ENCODE measurements around the gene PDLIM4.

The PDLIM4 gene

GRCh38 chr5:132277971-132278853 lies 20.7 kb downstream of the PDLIM4 start:
- H3K4me2 ChIP-seq (ENCODE audit: low read length, poor library complexity, severe bottlenecking), result no peak overlapping the region
- H2BK5ac ChIP-seq (ENCODE audit: low read depth, low read length, poor library complexity, severe bottlenecking), result no peak overlapping the region
- no peaks in the 10 kb centered on the region for H3K27me3 ChIP-seq (ENCODE audit: control insufficient read depth in 1 of 2, insufficient read depth in 1 of 2, low read length in 2 of 2)
- no peak for DNase-seq
- no peak overlapping the region for H2BK12ac ChIP-seq (ENCODE audit: low read length in 2 of 2)
- 97% methylated on average over 6 of the region's 6 CpGs for WGBS
- no peak overlapping the region for H4K8ac ChIP-seq (ENCODE audit: low read length)
- H2BK15ac ChIP-seq (ENCODE audit: low read depth, poor library complexity, severe bottlenecking), result no peak overlapping the region
- H3K27ac ChIP-seq (ENCODE audit: low read length, poor library complexity, severe bottlenecking), result no peak overlapping the region
- H3K9me3 ChIP-seq (ENCODE audit: control insufficient read depth, low read length), result no peaks in the 10 kb centered on the region
- no peak overlapping the region for H3K18ac ChIP-seq (ENCODE audit: low read depth in 1 of 2, low read length in 2 of 2)
- H3K23ac ChIP-seq (ENCODE audit: low read length in 2 of 2), result no peak overlapping the region
- no peak overlapping the region for H3K4ac ChIP-seq (ENCODE audit: low read depth in 1 of 2, low read length in 2 of 2)
- no peak overlapping the region for H4K91ac ChIP-seq (ENCODE audit: low read length)
- H3K36me3 ChIP-seq (ENCODE audit: control insufficient read depth in 1 of 2, insufficient read depth in 2 of 2, low read depth in 1 of 2, low read length in 2 of 2), result peaks cover 13 to 14% of the 10 kb centered on the region in 2 experiments
- H3K4me3 ChIP-seq (ENCODE audit: insufficient read depth in 1 of 2, low read depth in 1 of 2, low read length in 2 of 2), result no peak overlapping the region
- no peak overlapping the region for H2BK120ac ChIP-seq (ENCODE audit: low read depth, low read length)
- peaks cover 7% of the 10 kb centered on the region for H3K4me1 ChIP-seq (ENCODE audit: control insufficient read depth, insufficient read depth, low read depth, low read length)
- no peak overlapping the region for H2AFZ ChIP-seq (ENCODE audit: low read depth, low read length)
- H2AK5ac ChIP-seq (ENCODE audit: low read length, severe bottlenecking), result peak overlapping the region; percentile 23
- H3K14ac ChIP-seq (ENCODE audit: low read length in 2 of 2), result no peak overlapping the region
- peaks cover 2% of the 10 kb centered on the region for H3K79me1 ChIP-seq (replicated peaks; ENCODE audit: low read length, poor library complexity, severe bottlenecking)
- no peak overlapping the region for H3K9ac ChIP-seq (ENCODE audit: low read length)

- whole genome bisulfite sequencing, result 96% methylated on average over 3 of the region's 3 CpGs
- Histone ChIP-seq H2BK15ac (ENCODE audit: low read depth, poor library complexity, severe bottlenecking) (no peak overlapping the region), H4K8ac (ENCODE audit: low read length) (no peak overlapping the region), H3K4me2 (ENCODE audit: low read length, poor library complexity, severe bottlenecking) (no peak overlapping the region), H3K14ac (ENCODE audit: low read length in 2 of 2) (no peak overlapping the region), H3K27ac (ENCODE audit: low read length, poor library complexity, severe bottlenecking) (no peak overlapping the region), H3K18ac (ENCODE audit: low read depth in 1 of 2, low read length in 2 of 2) (no peak overlapping the region), H2BK120ac (ENCODE audit: low read depth, low read length) (no peak overlapping the region), H3K36me3 (ENCODE audit: control insufficient read depth in 1 of 2, insufficient read depth in 2 of 2, low read depth in 1 of 2, low read length in 2 of 2) (peaks cover 4 to 5% of the 10 kb centered on the region in 2 experiments), H2BK5ac (ENCODE audit: low read depth, low read length, poor library complexity, severe bottlenecking) (no peak overlapping the region), H3K9ac (ENCODE audit: low read length) (no peak overlapping the region), H4K91ac (ENCODE audit: low read length) (no peak overlapping the region), H3K4ac (ENCODE audit: low read depth in 1 of 2, low read length in 2 of 2) (no peak overlapping the region), H3K79me1 (replicated peaks; ENCODE audit: low read length, poor library complexity, severe bottlenecking) (no peaks in the 10 kb centered on the region), H2AK5ac (ENCODE audit: low read length, severe bottlenecking) (no peak overlapping the region), H2BK12ac (ENCODE audit: low read length in 2 of 2) (no peak overlapping the region), H3K4me3 (ENCODE audit: insufficient read depth in 1 of 2, low read depth in 1 of 2, low read length in 2 of 2) (no peak overlapping the region), H3K4me1 (ENCODE audit: control insufficient read depth, insufficient read depth, low read depth, low read length) (no peaks in the 10 kb centered on the region), H3K27me3 (ENCODE audit: control insufficient read depth in 1 of 2, insufficient read depth in 1 of 2, low read length in 2 of 2) (no peaks in the 10 kb centered on the region), H3K23ac (ENCODE audit: low read length in 2 of 2) (no peak overlapping the region), H2AFZ (ENCODE audit: low read depth, low read length) (no peak overlapping the region), H3K9me3 (ENCODE audit: control insufficient read depth, low read length) (no peaks in the 10 kb centered on the region)
- DNase-seq, result no peak
Measured at GRCh38 chr5:132279801-132280200, 22.3 kb downstream of the PDLIM4 start.

DNA sequence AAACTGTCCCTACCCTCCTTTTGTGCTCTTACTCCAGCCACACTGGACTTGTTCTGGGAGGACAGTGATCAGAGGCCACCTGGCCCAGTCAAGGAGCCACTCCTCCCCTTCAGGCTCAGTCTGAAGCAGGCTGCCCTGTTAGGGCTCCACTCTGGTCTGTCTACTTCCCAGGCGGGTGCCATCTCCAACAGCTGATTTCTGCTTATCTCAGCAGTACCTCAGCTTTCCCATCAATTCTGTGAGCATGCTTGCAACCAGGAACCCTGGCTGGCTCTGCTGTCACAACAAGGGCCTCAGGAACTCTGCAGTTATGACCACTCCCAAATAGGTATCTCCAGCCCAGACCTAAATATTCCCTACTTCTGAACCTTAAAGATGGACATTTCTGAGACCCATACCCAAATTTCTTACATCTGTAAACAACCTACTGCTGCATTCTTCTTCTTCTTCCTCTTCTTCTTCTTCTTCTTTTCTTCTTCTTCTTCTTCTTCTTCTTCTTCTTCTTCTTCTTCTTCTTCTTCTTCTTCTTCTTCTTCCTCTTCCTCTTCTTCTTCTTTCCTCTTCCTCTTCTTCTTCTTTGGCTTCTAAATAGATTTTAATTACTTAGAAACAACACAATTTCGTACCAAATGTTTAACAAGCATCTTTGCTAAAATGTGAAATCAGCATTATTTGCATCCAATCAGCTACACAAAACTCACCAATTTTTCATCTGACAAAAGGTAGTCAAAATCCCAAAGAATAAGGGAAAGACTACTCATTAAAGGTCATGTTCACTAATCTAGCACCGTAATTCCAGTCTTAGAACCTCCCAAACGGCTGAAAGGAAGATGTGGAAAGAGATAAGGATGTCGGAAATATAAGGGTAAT lies 23.1 kb downstream of the PDLIM4 start:
- Histone ChIP-seq H3K79me1 (replicated peaks; ENCODE audit: low read length, poor library complexity, severe bottlenecking) (no peaks in the 10 kb centered on the region), H3K23ac (ENCODE audit: low read length in 2 of 2) (no peak overlapping the region), H2AK5ac (ENCODE audit: low read length, severe bottlenecking) (no peak overlapping the region), H3K4ac (ENCODE audit: low read depth in 1 of 2, low read length in 2 of 2) (no peak overlapping the region), H3K9me3 (ENCODE audit: control insufficient read depth, low read length) (no peaks in the 10 kb centered on the region), H3K27ac (ENCODE audit: low read length, poor library complexity, severe bottlenecking) (no peak overlapping the region), H3K36me3 (ENCODE audit: control insufficient read depth in 1 of 2, insufficient read depth in 2 of 2, low read depth in 1 of 2, low read length in 2 of 2) (peaks cover 0 to 2% of the 10 kb centered on the region in 2 experiments), H2BK5ac (ENCODE audit: low read depth, low read length, poor library complexity, severe bottlenecking) (no peak overlapping the region), H2BK15ac (ENCODE audit: low read depth, poor library complexity, severe bottlenecking) (no peak overlapping the region), H3K4me1 (ENCODE audit: control insufficient read depth, insufficient read depth, low read depth, low read length) (no peaks in the 10 kb centered on the region), H2BK12ac (ENCODE audit: low read length in 2 of 2) (no peak overlapping the region), H3K14ac (ENCODE audit: low read length in 2 of 2) (no peak overlapping the region), H3K27me3 (ENCODE audit: control insufficient read depth in 1 of 2, insufficient read depth in 1 of 2, low read length in 2 of 2) (no peaks in the 10 kb centered on the region), H4K8ac (ENCODE audit: low read length) (no peak overlapping the region), H2AFZ (ENCODE audit: low read depth, low read length) (no peak overlapping the region), H3K9ac (ENCODE audit: low read length) (no peak overlapping the region), H2BK120ac (ENCODE audit: low read depth, low read length) (no peak overlapping the region), H3K4me2 (ENCODE audit: low read length, poor library complexity, severe bottlenecking) (no peak overlapping the region), H3K18ac (ENCODE audit: low read depth in 1 of 2, low read length in 2 of 2) (no peak overlapping the region), H3K4me3 (ENCODE audit: insufficient read depth in 1 of 2, low read depth in 1 of 2, low read length in 2 of 2) (no peak overlapping the region), H4K91ac (ENCODE audit: low read length) (no peak overlapping the region)
- WGBS, result 77% methylated on average over 2 of the region's 5 CpGs
- DNase-seq, result no peak
